22Rv1 (cell line): Measurements from ENCODE around the gene ANKRD6.

Source experiments
- CTCF ChIP-seq: fragments of 450-650 bp; IDR thresholded peaks from 2 replicates; pipeline ENCODE4 v1.5.1; 2017; ENCODE audit warnings: mild to moderate bottlenecking
- ZFX ChIP-seq: fragments of 450-650 bp; IDR thresholded peaks from 2 replicates; pipeline ENCODE4 v1.6.1; 2017; ENCODE audit warnings: antibody characterized with exemption, borderline replicate concordance

DNA sequence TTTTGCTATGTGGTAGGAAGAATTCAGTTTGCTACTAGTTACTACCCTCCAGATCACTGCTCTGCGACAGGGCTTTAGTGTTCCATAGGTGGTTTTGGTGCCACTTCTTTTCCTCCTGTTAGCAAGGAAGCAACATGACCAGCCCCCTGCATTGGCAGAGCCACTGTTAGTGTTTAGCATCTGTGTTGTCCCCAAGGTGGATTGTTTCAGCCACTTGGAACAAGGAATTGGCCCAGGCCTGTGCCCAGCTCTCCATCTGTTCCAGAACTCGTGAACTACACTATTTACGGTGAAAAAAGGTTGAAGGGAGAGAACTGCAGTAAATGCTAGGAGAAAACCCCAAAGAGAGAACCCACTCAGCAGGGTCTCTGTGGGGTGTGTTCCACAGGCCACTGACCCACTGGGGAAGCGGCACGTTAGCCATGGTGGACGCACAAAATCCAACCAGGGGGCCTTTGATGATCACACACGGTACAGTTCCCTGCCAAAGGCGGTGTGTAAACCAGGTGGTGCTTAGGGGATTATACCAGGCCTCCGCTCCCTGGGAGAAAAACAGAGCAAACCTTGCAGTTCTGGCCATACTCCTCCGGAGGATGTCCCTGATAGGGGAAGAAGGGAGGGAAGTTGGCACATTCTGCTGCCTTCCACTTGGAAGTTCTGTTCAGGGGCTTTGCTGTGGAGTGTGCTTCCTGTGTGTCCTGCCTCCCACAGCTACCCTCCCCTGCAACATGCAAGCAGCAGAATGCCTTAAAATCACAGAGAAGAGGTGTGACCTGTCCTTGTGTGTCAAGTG, 133.3 kb downstream of the ANKRD6 start:
- TF ChIP-seq CTCF (no peak), ZFX (no peak)
